NB4 (cell line): ENCODE results near the gene EXOC6B.

Experiments
- TF ChIP-seq, protein P1 (sequence below): IDR thresholded peaks from one replicate; pipeline ENCODE4 v1.5.1; 2012; ENCODE audit warnings: low read depth, low read length
- TF ChIP-seq, protein P2 (sequence below): IDR thresholded peaks from 2 replicates; pipeline ENCODE4 v1.6.1; 2011; ENCODE audit warnings: low read depth, low read length

DNA sequence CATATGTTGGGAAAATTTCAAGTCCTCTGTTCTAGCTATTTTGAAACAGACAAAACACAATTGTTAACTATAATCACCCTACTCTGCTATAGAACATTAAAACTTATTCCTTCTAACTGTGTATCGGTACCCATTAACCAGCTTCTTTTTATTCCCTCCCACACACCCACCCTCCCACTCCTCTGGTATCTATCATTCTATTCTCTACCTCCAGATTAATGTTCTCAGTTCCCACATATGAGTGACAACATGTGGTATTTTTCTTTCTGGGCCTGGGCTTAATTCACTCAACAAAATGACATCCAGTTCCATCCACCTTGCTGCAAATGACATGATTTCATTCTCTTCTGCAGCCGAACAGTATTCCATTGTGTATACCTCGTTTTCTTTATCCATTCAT lies 43.3 kb downstream of the EXOC6B start:
- TF ChIP-seq, protein P1, sequence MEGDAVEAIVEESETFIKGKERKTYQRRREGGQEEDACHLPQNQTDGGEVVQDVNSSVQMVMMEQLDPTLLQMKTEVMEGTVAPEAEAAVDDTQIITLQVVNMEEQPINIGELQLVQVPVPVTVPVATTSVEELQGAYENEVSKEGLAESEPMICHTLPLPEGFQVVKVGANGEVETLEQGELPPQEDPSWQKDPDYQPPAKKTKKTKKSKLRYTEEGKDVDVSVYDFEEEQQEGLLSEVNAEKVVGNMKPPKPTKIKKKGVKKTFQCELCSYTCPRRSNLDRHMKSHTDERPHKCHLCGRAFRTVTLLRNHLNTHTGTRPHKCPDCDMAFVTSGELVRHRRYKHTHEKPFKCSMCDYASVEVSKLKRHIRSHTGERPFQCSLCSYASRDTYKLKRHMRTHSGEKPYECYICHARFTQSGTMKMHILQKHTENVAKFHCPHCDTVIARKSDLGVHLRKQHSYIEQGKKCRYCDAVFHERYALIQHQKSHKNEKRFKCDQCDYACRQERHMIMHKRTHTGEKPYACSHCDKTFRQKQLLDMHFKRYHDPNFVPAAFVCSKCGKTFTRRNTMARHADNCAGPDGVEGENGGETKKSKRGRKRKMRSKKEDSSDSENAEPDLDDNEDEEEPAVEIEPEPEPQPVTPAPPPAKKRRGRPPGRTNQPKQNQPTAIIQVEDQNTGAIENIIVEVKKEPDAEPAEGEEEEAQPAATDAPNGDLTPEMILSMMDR: no peak
- TF ChIP-seq, protein P2, sequence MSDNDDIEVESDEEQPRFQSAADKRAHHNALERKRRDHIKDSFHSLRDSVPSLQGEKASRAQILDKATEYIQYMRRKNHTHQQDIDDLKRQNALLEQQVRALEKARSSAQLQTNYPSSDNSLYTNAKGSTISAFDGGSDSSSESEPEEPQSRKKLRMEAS: no peak
